Measurements from ENCODE around the gene SORL1. TPM values are rescaled to one million over a fixed set of nuclear protein-coding genes. Genes with fewer than 3 reads are reported as not detected.

Gene SORL1
- total RNA-seq, 1 experiment from 2014 or later: 6.1 TPM

GRCh38 chr11:121453589-121454299, 1.6 kb downstream of the SORL1 start:
- Mint-ChIP-seq H3K27me3 (ENCODE audit: unreplicated experiment) (no peaks in the 10 kb centered on the region), H3K9me3 (ENCODE audit: low read depth, unreplicated experiment) (no peaks in the 10 kb centered on the region), H3K27ac (ENCODE audit: unreplicated experiment) (no peak overlapping the region), H3K4me1 (ENCODE audit: low read depth, unreplicated experiment) (no peaks in the 10 kb centered on the region), H3K36me3 (ENCODE audit: insufficient read depth, unreplicated experiment) (peaks cover 13% of the 10 kb centered on the region), H3K4me3 (ENCODE audit: low read depth, unreplicated experiment) (no peak overlapping the region)
- CTCF ChIA-PET: no interaction called here
- intact Hi-C loops (cut with micrococcal nuclease; ENCODE audit: unreplicated experiment): no loop called here
- BruUV-seq (replicated peaks): no TSS peak
- no peak for DNase-seq
- TF ChIP-seq, protein P1, sequence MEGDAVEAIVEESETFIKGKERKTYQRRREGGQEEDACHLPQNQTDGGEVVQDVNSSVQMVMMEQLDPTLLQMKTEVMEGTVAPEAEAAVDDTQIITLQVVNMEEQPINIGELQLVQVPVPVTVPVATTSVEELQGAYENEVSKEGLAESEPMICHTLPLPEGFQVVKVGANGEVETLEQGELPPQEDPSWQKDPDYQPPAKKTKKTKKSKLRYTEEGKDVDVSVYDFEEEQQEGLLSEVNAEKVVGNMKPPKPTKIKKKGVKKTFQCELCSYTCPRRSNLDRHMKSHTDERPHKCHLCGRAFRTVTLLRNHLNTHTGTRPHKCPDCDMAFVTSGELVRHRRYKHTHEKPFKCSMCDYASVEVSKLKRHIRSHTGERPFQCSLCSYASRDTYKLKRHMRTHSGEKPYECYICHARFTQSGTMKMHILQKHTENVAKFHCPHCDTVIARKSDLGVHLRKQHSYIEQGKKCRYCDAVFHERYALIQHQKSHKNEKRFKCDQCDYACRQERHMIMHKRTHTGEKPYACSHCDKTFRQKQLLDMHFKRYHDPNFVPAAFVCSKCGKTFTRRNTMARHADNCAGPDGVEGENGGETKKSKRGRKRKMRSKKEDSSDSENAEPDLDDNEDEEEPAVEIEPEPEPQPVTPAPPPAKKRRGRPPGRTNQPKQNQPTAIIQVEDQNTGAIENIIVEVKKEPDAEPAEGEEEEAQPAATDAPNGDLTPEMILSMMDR (IDR thresholded peaks at IDR 0.05; ENCODE audit: unreplicated experiment): no peak

- CTCF ChIA-PET: no interaction called here
- no peak for DNase-seq
- intact Hi-C loops (cut with micrococcal nuclease; ENCODE audit: unreplicated experiment): no loop called here
- Mint-ChIP-seq H3K36me3 (ENCODE audit: insufficient read depth, unreplicated experiment) (peaks cover 13% of the 10 kb centered on the region), H3K9me3 (ENCODE audit: low read depth, unreplicated experiment) (no peaks in the 10 kb centered on the region), H3K27me3 (ENCODE audit: unreplicated experiment) (no peaks in the 10 kb centered on the region), H3K4me3 (ENCODE audit: low read depth, unreplicated experiment) (no peak overlapping the region), H3K27ac (ENCODE audit: unreplicated experiment) (no peak overlapping the region), H3K4me1 (ENCODE audit: low read depth, unreplicated experiment) (no peaks in the 10 kb centered on the region)
- TF ChIP-seq, protein P1 (IDR thresholded peaks at IDR 0.05; ENCODE audit: unreplicated experiment): no peak
- BruUV-seq (replicated peaks): no TSS peak
Measured at GRCh38 chr11:121455115-121455514, 3.0 kb downstream of the SORL1 start.

- H3K4me1 Mint-ChIP-seq (ENCODE audit: low read depth, unreplicated experiment): no peaks in the 10 kb centered on the region
- intact Hi-C loops (cut with micrococcal nuclease; ENCODE audit: unreplicated experiment): no loop called here
- CTCF ChIA-PET: no interaction called here
- no peaks in the 10 kb centered on the region for H3K27me3 Mint-ChIP-seq (ENCODE audit: unreplicated experiment)
- DNase-seq: no peak
- TF ChIP-seq, protein P1 (IDR thresholded peaks at IDR 0.05; ENCODE audit: unreplicated experiment): no peak
- BruUV-seq (replicated peaks): no TSS peak
- no peak overlapping the region for H3K4me3 Mint-ChIP-seq (ENCODE audit: low read depth, unreplicated experiment)
- peaks cover 13% of the 10 kb centered on the region for H3K36me3 Mint-ChIP-seq (ENCODE audit: insufficient read depth, unreplicated experiment)
- H3K9me3 Mint-ChIP-seq (ENCODE audit: low read depth, unreplicated experiment): no peaks in the 10 kb centered on the region
- H3K27ac Mint-ChIP-seq (ENCODE audit: unreplicated experiment): no peak overlapping the region
Measured at GRCh38 chr11:121456151-121456550, 4.0 kb downstream of the SORL1 start.

GRCh38 chr11:121456816-121457431, 4.8 kb downstream of the SORL1 start:
- BruUV-seq (replicated peaks): no TSS peak
- Mint-ChIP-seq H3K36me3 (ENCODE audit: insufficient read depth, unreplicated experiment) (peaks cover 9% of the 10 kb centered on the region), H3K27ac (ENCODE audit: unreplicated experiment) (no peak overlapping the region), H3K9me3 (ENCODE audit: low read depth, unreplicated experiment) (no peaks in the 10 kb centered on the region), H3K4me3 (ENCODE audit: low read depth, unreplicated experiment) (no peak overlapping the region), H3K4me1 (ENCODE audit: low read depth, unreplicated experiment) (no peaks in the 10 kb centered on the region), H3K27me3 (ENCODE audit: unreplicated experiment) (no peaks in the 10 kb centered on the region)
- CTCF ChIA-PET: no interaction called here
- DNase-seq: no peak
- TF ChIP-seq, protein P1 (IDR thresholded peaks at IDR 0.05; ENCODE audit: unreplicated experiment): no peak
- intact Hi-C loops (cut with micrococcal nuclease; ENCODE audit: unreplicated experiment): no loop called here

Measured in Calu3 (cell line).